Stimulated activated naive CD8-positive, alpha-beta T cell treated with anti-CD3 and anti-CD28 coated beads, Interleukin-15, Interleukin-2, amounts not matched to agents 100 ng/mL and 50 ng/mL, for 24 hours (primary cell): ENCODE results near the gene AP3B1.

ENCODE experiments used
- H3K27ac Mint-ChIP-seq: one replicate; pipeline ENCODE4 v1.8.0; 2021; ENCODE audit warnings: mild to moderate bottlenecking, mixed read lengths
- H3K27me3 Mint-ChIP-seq: one replicate; pipeline ENCODE4 v1.8.0; 2021; ENCODE audit warnings: mixed read lengths
- H3K36me3 Mint-ChIP-seq: one replicate; pipeline ENCODE4 v1.8.0; 2021; ENCODE audit warnings: low read depth, mixed read lengths
- H3K4me1 Mint-ChIP-seq: one replicate; pipeline ENCODE4 v1.8.0; 2021; ENCODE audit warnings: low read depth, mixed read lengths
- H3K4me3 Mint-ChIP-seq: one replicate; pipeline ENCODE4 v1.8.0; 2021; ENCODE audit warnings: mild to moderate bottlenecking, mixed read lengths
- H3K9me3 Mint-ChIP-seq: one replicate; pipeline ENCODE4 v1.8.0; 2021; ENCODE audit warnings: mixed read lengths

Gene AP3B1

DNA sequence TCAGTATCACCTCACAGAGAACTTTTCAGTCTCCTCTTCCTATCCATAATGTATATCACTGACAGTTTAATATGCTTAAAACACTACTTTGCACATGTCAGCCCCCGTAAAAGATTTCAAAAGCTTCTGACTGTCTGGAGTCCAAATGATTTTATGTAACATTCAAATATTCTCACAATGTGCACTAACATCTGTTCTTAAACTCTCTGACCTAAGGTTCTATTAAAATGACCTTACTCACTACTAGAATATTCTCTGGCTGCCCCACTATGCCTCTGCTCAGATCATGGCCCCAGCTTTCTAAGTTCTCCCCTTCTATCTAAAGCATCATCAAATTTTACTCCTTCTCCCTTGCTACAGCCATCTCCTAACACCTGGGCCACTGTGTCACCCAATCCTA lies 52.5 kb downstream of the AP3B1 start:
- no peak overlapping the region for H3K27ac Mint-ChIP-seq
- no peaks in the 10 kb centered on the region for H3K4me1 Mint-ChIP-seq

DNA sequence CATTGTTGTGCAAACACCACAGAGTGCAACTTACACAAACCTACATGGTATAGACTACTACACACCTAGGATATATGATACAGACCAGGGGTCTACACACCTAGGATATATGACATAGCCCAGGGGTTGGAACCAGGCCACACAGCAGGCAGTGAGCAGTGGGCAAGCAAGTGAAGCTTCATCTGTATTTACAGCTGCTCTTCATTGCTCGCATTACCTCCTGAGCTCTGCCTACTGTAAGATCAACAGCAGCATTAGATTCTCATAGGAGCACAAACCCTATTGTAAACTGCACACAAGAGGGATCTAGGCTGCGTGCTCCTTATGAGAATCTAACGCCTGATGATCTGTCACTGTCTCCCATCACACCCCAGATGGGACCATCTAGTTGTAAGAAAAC lies 56.6 kb downstream of the AP3B1 start:
- no peaks in the 10 kb centered on the region for H3K9me3 Mint-ChIP-seq
- no peaks in the 10 kb centered on the region for H3K27me3 Mint-ChIP-seq
- H3K36me3 Mint-ChIP-seq = peaks cover 20% of the 10 kb centered on the region
- H3K4me1 Mint-ChIP-seq = no peaks in the 10 kb centered on the region
- no peak overlapping the region for H3K4me3 Mint-ChIP-seq
- no peak overlapping the region for H3K27ac Mint-ChIP-seq

More for the DNA sequence above, 52.5 kb downstream of the AP3B1 start:
- H3K4me3 Mint-ChIP-seq = no peak overlapping the region
- H3K9me3 Mint-ChIP-seq = no peaks in the 10 kb centered on the region
- H3K27me3 Mint-ChIP-seq = no peaks in the 10 kb centered on the region
- peaks cover 30% of the 10 kb centered on the region for H3K36me3 Mint-ChIP-seq

DNA sequence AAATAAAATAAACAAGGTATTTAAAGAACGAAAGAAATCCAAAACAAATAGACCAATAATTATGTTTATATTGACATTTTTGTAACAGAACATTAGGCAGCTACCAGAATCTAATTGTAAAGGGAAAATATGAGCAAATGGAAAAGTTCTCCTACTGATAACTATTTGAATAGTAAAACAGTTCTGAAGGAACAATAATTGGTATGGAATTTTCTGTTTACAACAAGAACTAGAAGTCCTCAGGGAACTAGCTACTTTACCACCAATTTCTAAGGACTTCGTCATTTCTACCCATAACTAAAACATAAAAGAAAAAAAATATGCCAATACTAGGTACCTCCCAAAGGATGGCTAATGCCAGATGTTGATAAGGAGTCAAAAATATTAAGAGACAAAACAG lies 58.5 kb downstream of the AP3B1 start:
- no peaks in the 10 kb centered on the region for H3K27me3 Mint-ChIP-seq
- H3K9me3 Mint-ChIP-seq = no peaks in the 10 kb centered on the region
- H3K27ac Mint-ChIP-seq = no peak overlapping the region
- H3K4me3 Mint-ChIP-seq = no peak overlapping the region
- no peaks in the 10 kb centered on the region for H3K4me1 Mint-ChIP-seq
- peaks cover 24% of the 10 kb centered on the region for H3K36me3 Mint-ChIP-seq

DNA sequence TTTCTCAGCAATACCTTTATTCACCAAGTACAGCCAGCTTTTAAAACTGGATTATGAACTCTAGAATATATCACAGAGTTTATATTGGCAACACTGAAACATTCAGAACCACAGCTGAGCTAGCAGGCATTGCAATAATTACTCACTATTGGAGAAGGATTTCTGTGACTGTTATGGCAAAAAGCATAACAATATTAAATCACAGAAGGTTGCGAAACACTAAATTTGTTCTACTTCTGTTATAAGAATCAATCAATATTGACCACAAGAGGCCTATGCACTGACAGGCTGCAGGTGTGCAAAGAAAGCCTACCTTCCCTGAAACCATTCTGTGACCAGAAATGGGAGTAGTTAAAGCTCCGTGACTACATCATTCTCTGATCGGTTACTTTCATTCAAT lies 59.2 kb downstream of the AP3B1 start:
- Mint-ChIP-seq H3K27me3 (no peaks in the 10 kb centered on the region), H3K27ac (no peak overlapping the region), H3K4me1 (peaks cover 4% of the 10 kb centered on the region)

DNA sequence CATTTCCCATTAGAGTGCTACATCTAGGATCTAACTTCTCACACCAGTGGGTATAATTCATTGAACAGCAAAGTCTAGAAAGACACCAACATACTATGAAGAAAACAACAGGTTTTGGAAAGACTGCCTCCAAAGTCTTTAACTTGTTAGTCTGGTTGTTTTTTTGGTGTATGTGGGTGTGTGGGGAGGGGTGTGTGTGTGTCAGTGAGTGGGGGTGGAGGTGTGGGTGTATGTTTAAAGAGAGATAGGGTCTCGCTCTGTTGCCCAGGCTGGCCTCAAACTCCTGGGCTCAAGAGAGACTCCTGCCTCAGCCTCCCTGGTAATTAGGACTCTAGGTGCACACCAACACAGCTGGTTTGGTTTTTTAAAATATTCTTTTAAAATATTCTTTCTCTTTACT lies 59.7 kb downstream of the AP3B1 start:
- Mint-ChIP-seq H3K27me3 (no peaks in the 10 kb centered on the region), H3K4me1 (peaks cover 4% of the 10 kb centered on the region), H3K4me3 (no peak overlapping the region), H3K36me3 (peaks cover 22% of the 10 kb centered on the region), H3K27ac (no peak overlapping the region), H3K9me3 (no peaks in the 10 kb centered on the region)

More for the DNA sequence above, 59.2 kb downstream of the AP3B1 start:
- Mint-ChIP-seq H3K9me3 (no peaks in the 10 kb centered on the region), H3K4me3 (no peak overlapping the region), H3K36me3 (peaks cover 22% of the 10 kb centered on the region)

DNA sequence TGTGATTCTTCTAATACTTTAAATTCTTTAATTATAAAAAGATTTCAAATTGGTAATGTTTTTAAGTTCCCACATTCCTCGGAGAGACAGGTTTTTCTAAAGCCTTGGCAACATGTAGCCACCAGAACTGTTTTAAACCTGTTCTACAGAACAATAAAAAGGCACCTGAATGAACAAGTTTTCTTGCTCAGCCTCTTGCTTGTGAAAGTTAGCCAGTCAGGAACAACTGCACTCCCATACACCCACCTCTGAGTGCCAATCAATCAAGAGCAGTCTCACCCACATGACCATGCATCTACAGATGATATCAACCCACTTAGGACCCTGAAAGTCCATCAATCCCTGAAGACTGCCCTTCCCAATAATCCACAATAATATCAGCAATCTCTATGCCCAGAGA lies 62.3 kb downstream of the AP3B1 start:
- H3K27ac Mint-ChIP-seq = no peak overlapping the region

DNA sequence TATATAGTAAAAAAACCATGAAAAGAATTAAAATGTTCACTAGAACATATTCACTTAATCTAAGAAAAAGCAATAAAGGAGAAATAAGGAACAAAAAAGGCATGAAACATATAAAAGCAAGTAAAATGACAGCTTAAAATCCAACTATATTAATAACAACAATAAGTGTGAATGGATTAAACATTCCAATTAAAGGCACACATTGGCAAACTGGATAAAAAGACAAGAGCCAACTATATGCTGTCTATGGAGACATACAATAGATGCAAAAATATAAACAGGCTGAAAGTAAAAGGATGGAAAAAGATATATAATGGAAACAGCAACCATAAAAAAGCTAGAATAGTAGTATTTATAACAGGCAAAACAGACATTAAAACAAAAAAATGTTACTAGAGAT lies 70.1 kb downstream of the AP3B1 start:
- peaks cover 49% of the 10 kb centered on the region for H3K36me3 Mint-ChIP-seq
- H3K4me1 Mint-ChIP-seq = peaks cover 7% of the 10 kb centered on the region
- H3K27me3 Mint-ChIP-seq = no peaks in the 10 kb centered on the region
- no peak overlapping the region for H3K4me3 Mint-ChIP-seq
- no peaks in the 10 kb centered on the region for H3K9me3 Mint-ChIP-seq
- no peak overlapping the region for H3K27ac Mint-ChIP-seq

More for the DNA sequence above, 62.3 kb downstream of the AP3B1 start:
- H3K27me3 Mint-ChIP-seq = no peaks in the 10 kb centered on the region
- no peaks in the 10 kb centered on the region for H3K9me3 Mint-ChIP-seq
- no peak overlapping the region for H3K4me3 Mint-ChIP-seq
- peaks cover 4% of the 10 kb centered on the region for H3K4me1 Mint-ChIP-seq
- peaks cover 14% of the 10 kb centered on the region for H3K36me3 Mint-ChIP-seq

DNA sequence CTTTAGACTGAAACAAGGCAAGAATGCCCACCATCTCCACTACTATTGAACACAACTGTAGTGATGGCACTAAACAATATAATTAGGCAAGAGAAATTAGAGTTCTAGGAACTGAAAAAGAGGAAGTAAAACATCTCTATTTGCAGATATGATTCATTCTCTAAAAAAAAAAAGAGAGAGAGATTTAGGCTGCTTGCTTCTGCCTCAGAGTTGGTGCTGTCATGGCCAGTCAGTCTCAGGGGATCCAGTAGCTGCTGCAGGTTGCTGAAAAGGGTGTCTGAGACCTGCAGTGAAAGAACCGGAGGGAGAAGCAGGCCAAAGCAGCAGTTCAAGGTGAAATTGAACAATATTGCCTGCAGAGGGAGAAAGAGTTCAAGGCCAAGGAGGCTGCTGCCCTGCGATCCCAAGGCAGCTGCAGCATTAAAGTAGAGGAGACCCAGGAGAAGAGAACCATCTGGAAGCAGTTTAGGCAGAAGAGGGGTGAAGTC lies 72.5 kb downstream of the AP3B1 start:
- no peaks in the 10 kb centered on the region for H3K9me3 Mint-ChIP-seq
- H3K4me3 Mint-ChIP-seq = no peak overlapping the region
- H3K27ac Mint-ChIP-seq = no peak overlapping the region
- H3K27me3 Mint-ChIP-seq = no peaks in the 10 kb centered on the region
- H3K36me3 Mint-ChIP-seq = peaks cover 49% of the 10 kb centered on the region
- peaks cover 7% of the 10 kb centered on the region for H3K4me1 Mint-ChIP-seq

DNA sequence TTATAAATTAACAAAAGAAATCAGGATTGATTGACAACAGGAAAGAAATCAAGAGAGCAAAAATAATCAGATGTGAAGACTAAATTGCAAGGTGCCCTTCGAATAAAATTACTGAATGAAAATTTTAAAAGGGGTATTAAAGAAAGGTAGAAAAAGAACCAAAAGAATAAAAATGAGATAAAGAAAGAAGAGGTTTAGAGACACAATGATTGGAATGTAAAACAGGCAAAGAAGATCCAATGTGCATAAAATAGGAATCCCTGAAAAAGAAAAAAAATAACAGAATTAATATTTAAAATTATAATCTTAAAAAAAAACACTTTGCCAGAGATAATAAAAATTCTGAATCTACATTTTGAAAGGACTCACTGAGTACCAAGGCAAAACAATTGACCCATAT lies 73.0 kb downstream of the AP3B1 start:
- Mint-ChIP-seq H3K27ac (no peak overlapping the region), H3K9me3 (no peaks in the 10 kb centered on the region), H3K36me3 (peaks cover 46% of the 10 kb centered on the region), H3K4me1 (peaks cover 7% of the 10 kb centered on the region), H3K4me3 (no peak overlapping the region), H3K27me3 (no peaks in the 10 kb centered on the region)

DNA sequence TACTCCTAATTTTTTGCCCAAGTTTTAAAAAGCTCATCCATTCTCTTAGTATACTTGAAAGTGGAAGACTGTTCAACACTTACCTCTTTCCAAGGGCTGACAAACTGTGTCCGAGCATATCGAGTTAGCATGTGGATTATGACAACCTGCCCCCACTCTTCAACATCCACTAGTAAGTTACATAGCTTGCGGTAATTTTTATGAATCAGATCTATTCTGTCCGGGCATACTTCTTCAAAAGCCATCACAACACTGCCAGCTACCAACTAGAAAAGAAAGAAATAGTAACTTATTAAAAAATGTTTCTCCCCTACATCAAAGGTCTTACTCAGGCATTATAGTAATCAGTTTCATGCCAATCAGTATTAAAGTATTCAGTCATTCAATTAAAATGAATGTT lies 78.5 kb downstream of the AP3B1 start:
- Mint-ChIP-seq H3K27me3 (no peaks in the 10 kb centered on the region), H3K27ac (no peak overlapping the region), H3K4me3 (no peak overlapping the region), H3K4me1 (no peaks in the 10 kb centered on the region), H3K36me3 (peaks cover 28% of the 10 kb centered on the region), H3K9me3 (no peaks in the 10 kb centered on the region)

DNA sequence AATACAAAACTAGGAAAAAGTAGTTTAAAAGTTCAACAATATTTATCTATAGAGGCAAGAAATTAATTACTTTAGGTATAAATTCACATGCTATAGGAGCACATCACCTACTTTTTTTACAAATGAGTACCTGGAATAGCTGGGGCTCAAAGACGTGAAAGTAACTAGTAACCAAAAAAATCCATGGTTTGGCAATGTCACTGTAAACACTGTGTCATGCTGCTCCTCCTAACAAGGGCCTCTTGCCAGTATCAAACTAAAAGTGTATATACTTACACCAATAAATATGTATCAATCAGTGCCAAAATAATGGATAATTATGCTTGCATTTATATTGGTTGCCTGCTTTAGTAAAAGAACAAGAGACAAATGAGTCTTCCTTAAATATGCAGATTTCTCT lies 78.9 kb downstream of the AP3B1 start:
- Mint-ChIP-seq H3K4me1 (no peaks in the 10 kb centered on the region), H3K27ac (no peak overlapping the region), H3K36me3 (peaks cover 26% of the 10 kb centered on the region), H3K4me3 (no peak overlapping the region), H3K27me3 (no peaks in the 10 kb centered on the region), H3K9me3 (no peaks in the 10 kb centered on the region)

DNA sequence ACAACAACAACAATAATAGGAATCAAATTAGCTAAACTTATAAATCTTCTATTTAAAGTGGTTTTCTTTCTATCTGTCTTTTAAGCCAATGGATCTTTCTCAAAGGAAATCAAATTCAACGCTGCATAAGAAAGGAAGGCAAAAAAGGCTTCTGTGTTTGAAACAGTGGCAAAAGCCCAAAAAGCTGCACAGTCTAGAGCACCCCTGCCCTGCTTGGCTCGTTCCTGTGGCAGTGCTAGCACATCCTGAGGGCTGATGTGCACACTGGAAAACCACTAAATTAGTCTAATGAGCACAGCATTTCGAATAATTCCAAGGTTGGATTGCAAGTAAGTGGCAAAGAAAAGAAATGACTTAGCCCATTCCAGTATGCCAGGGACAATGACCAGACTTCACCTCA lies 80.7 kb downstream of the AP3B1 start:
- H3K4me3 Mint-ChIP-seq = no peak overlapping the region
- no peaks in the 10 kb centered on the region for H3K9me3 Mint-ChIP-seq
- no peaks in the 10 kb centered on the region for H3K27me3 Mint-ChIP-seq

DNA sequence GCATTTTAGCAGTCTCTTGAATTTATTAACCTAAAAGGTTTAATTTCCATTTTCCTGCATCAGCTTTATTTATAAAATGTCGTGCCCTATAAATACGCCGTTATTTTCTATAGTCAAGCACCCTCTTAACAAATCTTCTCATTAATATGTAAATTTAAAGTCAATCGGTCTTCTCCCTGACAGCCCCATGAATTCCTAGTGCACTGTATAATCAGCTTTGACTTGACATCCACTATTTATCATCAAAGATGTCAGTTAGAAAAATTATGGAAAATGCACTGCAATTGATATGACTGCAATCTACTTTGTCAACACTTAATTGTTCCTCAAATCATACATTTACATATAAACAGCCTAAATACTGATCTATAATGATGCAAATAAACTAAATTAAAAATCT lies 83.4 kb downstream of the AP3B1 start:
- H3K4me1 Mint-ChIP-seq = no peaks in the 10 kb centered on the region
- peaks cover 42% of the 10 kb centered on the region for H3K36me3 Mint-ChIP-seq
- H3K27me3 Mint-ChIP-seq = no peaks in the 10 kb centered on the region

More for the DNA sequence above, 80.7 kb downstream of the AP3B1 start:
- Mint-ChIP-seq H3K27ac (no peak overlapping the region), H3K36me3 (peaks cover 27% of the 10 kb centered on the region), H3K4me1 (no peaks in the 10 kb centered on the region)

DNA sequence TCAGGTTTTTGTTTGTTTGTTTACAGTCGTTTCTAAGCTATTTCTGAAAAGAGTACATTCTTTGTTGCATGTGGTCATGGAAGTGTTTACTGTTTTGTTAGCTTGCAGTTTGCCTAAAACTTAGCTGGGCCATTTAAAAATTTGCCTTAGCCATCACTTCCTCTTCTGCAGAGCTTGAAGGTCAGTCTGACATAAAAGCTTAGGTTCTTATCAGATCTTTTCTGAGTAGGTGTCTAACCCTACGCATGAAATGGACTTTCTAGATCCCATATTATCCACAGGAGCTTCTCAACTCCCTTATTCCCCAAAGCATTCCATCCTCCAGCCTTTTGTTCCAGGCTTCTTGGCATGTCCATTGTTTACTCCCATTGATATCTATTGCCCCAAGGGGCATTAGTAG lies 90.3 kb downstream of the AP3B1 start:
- peaks cover 69% of the 10 kb centered on the region for H3K36me3 Mint-ChIP-seq
- no peak overlapping the region for H3K4me3 Mint-ChIP-seq
- H3K27me3 Mint-ChIP-seq = no peaks in the 10 kb centered on the region
- H3K9me3 Mint-ChIP-seq = peaks cover 8% of the 10 kb centered on the region
- H3K27ac Mint-ChIP-seq = no peak overlapping the region
- H3K4me1 Mint-ChIP-seq = peaks cover 12% of the 10 kb centered on the region

More for the DNA sequence above, 83.4 kb downstream of the AP3B1 start:
- H3K9me3 Mint-ChIP-seq = no peaks in the 10 kb centered on the region
- H3K27ac Mint-ChIP-seq = no peak overlapping the region
- no peak overlapping the region for H3K4me3 Mint-ChIP-seq

DNA sequence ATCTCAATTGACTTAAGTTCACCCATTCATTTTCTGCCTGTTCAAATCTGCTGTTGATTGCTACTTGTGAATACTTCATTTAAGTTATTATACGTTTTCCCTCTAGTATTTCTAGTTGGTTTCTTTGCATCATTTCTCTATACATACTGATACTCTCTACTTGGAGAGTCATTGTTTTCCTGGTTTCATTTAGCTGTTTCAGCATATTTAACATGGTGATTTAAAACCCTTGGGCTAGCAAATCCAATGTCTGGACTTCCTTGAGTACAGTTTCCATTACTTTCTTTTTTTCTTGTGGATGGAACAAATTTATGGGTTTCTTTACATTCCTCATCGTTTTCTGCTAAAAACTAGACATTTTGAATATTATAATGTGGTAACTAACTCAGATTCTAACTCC lies 90.7 kb downstream of the AP3B1 start:
- Mint-ChIP-seq H3K4me1 (peaks cover 12% of the 10 kb centered on the region), H3K27ac (no peak overlapping the region), H3K4me3 (no peak overlapping the region), H3K9me3 (peaks cover 8% of the 10 kb centered on the region), H3K36me3 (peaks cover 69% of the 10 kb centered on the region), H3K27me3 (no peaks in the 10 kb centered on the region)

DNA sequence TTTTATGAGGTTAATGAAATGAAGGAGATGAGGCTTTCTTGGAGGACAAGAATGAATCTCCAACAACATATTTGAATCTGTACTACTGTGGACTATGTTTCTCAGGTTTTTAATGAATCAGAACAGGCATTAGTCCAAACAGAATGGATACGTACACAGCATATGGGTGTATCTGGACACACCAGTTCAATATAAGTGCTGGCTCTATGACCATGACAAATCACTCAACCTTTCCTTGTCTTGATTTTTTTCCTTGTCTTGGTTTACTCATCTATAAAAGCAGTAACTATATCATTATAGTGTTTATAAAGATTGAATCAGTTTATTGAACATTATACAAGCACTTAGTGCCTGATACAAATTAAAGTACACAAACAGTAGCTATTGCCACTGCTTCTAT lies 104.1 kb downstream of the AP3B1 start:
- H3K4me1 Mint-ChIP-seq = no peaks in the 10 kb centered on the region
- no peak overlapping the region for H3K4me3 Mint-ChIP-seq
- no peaks in the 10 kb centered on the region for H3K27me3 Mint-ChIP-seq
- H3K9me3 Mint-ChIP-seq = peaks cover 3% of the 10 kb centered on the region
- peaks cover 15% of the 10 kb centered on the region for H3K36me3 Mint-ChIP-seq
- no peak overlapping the region for H3K27ac Mint-ChIP-seq
